ENCODE results near the gene LRRC36. TPM values are rescaled to one million over a fixed set of nuclear protein-coding genes. Genes with fewer than 3 reads are reported as not detected.

Gene LRRC36
- total and polyA plus RNA-seq, 2 of the 8 experiments (the other 6 are each of a cell fraction or from before 2014, with no cell fraction given): 0.15 TPM; not detected in 1

GRCh38 chr16:67395458-67396158, 69.0 kb downstream of the LRRC36 start:
- peaks cover 6 to 9% of the 10 kb centered on the region in 2 experiments for H4K20me1 ChIP-seq (replicated peaks in 1 of 2; ENCODE audit: control insufficient read depth in 1 of 2, insufficient read depth in 2 of 2, low read length in 2 of 2)
- no peak overlapping the region for H3K56ac ChIP-seq (replicated peaks; ENCODE audit: insufficient read length, low read depth, low read length)
- no peaks in the 10 kb centered on the region for H3K79me2 ChIP-seq (ENCODE audit: control insufficient read depth in 1 of 2, insufficient read depth in 2 of 2, low read length in 2 of 2)
- H3K27ac ChIP-seq (ENCODE audit: low read depth, low read length): no peak overlapping the region
- peak overlapping the region; percentile 66; the same call in 1 of the 2 replicates for H3K18ac ChIP-seq (ENCODE audit: extremely low read depth, low read length)
- no peaks in the 10 kb centered on the region; the same call in 1 of the 2 replicates for H3K23me2 ChIP-seq (ENCODE audit: low read depth, low read length)
- POLR2A ChIA-PET (ENCODE audit: partially characterized antibody): interaction anchor here (0.7 to 2.1 kb wide), 6 partner anchors 8 to 109 kb away, joined by 3 to 8 read pairs (median 4); no protein-coding TSS in a partner anchor
- 0 out of 7 replicates have a peak overlapping the region, but pooled peaks of 2 of the 4 experiments have one; percentile 4 to 9 for H3K9ac ChIP-seq (replicated peaks in 1 of 4; ENCODE audit: extremely low read depth in 1 of 4, low read depth in 3 of 4, low read length in 3 of 4)
- no peak for FAIRE-seq
- H3K36me3 ChIP-seq (ENCODE audit: control insufficient read depth in 2 of 4, insufficient read depth in 4 of 4, low read length in 3 of 4): no peaks in the 10 kb centered on the region
- peak overlapping the region; percentile 56; the same call in 1 of the 2 replicates for H2BK12ac ChIP-seq (ENCODE audit: low read depth, low read length)
- H2AFZ ChIP-seq (ENCODE audit: low read length): no peak overlapping the region; the same call in 1 of the 2 replicates
- no peak overlapping the region; the same call in 1 of the 2 replicates for H2BK5ac ChIP-seq (ENCODE audit: low read depth, low read length)
- no peak overlapping the region for H2AK5ac ChIP-seq (ENCODE audit: low read depth, low read length)
- peak overlapping the region; percentile 53 to 60 for H3K4me2 ChIP-seq (ENCODE audit: insufficient read depth in 1 of 2, low read depth in 2 of 2, low read length in 2 of 2)
- no peak overlapping the region for H3K23ac ChIP-seq (ENCODE audit: insufficient read length)
- H3K4ac ChIP-seq (replicated peaks; ENCODE audit: insufficient read length, low read depth, low read length): peak overlapping the region; percentile 82
- H3K9me3 ChIP-seq (ENCODE audit: insufficient read depth in 2 of 2, low read depth in 1 of 2, low read length in 1 of 2): no peaks in the 10 kb centered on the region
- peaks cover 0 to 39% (median 27%) of the 10 kb centered on the region in 4 experiments; a peak in 6 of 7 replicates for H3K4me1 ChIP-seq (replicated peaks in 1 of 4; ENCODE audit: control insufficient read depth in 3 of 4, insufficient read depth in 4 of 4, low read length in 3 of 4)
- H4K8ac ChIP-seq (ENCODE audit: extremely low read depth, insufficient read depth, low read length): peak overlapping the region; percentile 39
- H4K91ac ChIP-seq (replicated peaks; ENCODE audit: insufficient read length, low read length): peak overlapping the region; percentile 12
- no peak overlapping the region for H3K14ac ChIP-seq (ENCODE audit: insufficient read length)
- H2BK120ac ChIP-seq (replicated peaks; ENCODE audit: low read depth, low read length): no peak overlapping the region
- no peak overlapping the region for H4K5ac ChIP-seq (ENCODE audit: insufficient read length, low read depth, low read length)
- H2BK20ac ChIP-seq (ENCODE audit: low read length): peak overlapping the region; percentile 93
- WGBS, 2 experiments (ENCODE audit: extremely low coverage in 1 of 2, insufficient coverage in 1 of 2, insufficient read length in 1 of 2, insufficient replicate concordance in 2 of 2, low coverage in 1 of 2, low lambda C conversion rate in 2 of 2, missing lambda C conversion rate in 1 of 2): 55% methylated on average over 13 of the region's 13 CpGs; no CpG with 5 or more reads in 1 of the 2 experiments
- H3K79me1 ChIP-seq (ENCODE audit: low read depth, low read length): no peaks in the 10 kb centered on the region
- peak overlapping the region; percentile 53; the same call in 1 of the 2 replicates for H2BK15ac ChIP-seq (ENCODE audit: low read length)
- peak overlapping the region in 3 of 4 experiments; percentile 10 to 49 (median 11); a peak in 4 of 8 replicates for H3K4me3 ChIP-seq (ENCODE audit: extremely low read depth in 1 of 4, insufficient read depth in 2 of 4, low read depth in 3 of 4, low read length in 4 of 4)
- CTCF ChIA-PET (ENCODE audit: partially characterized antibody): interaction anchor here (1.1 to 32.4 kb wide), 9 partner anchors 7 to 110 kb away, joined by 3 to 476 read pairs (median 5); partner anchors contain the start of gene ZDHHC1
- H3K27me3 ChIP-seq (replicated peaks in 1 of 4; ENCODE audit: control insufficient read depth in 3 of 4, extremely low read depth in 1 of 4, insufficient read depth in 3 of 4, low read length in 3 of 4): peaks cover 24 to 57% (median 46%) of the 10 kb centered on the region in 4 experiments
- no peak for DNase-seq (ENCODE audit: low read depth in 1 of 2, low spot score in 2 of 2)
- no peak for TF ChIP-seq CREB1 (IDR thresholded peaks at IDR 0.05)
- no peak for TF ChIP-seq POLR2AphosphoS5 (IDR thresholded peaks at IDR 0.05; ENCODE audit: low read depth, low read length)
- TF ChIP-seq SP1 (IDR thresholded peaks at IDR 0.05; ENCODE audit: low read depth, low read length): no peak
- TF ChIP-seq NANOG (IDR thresholded peaks at IDR 0.05; ENCODE audit: insufficient read depth, low read depth, low read length, poor library complexity, severe bottlenecking): no peak
- no peak for TF ChIP-seq RFX5 (IDR thresholded peaks at IDR 0.05; ENCODE audit: borderline replicate concordance, low read depth, low read length)
- TF ChIP-seq MAFK (IDR thresholded peaks at IDR 0.05; ENCODE audit: low read depth, low read length): no peak
- TF ChIP-seq KDM4A (IDR thresholded peaks at IDR 0.05; ENCODE audit: low read depth, low read length, severe bottlenecking): no peak
- TF ChIP-seq ATF3 (IDR thresholded peaks at IDR 0.05; ENCODE audit: insufficient read depth, low read depth, low read length): no peak
- no peak for TF ChIP-seq CHD2 (IDR thresholded peaks at IDR 0.05; ENCODE audit: low read length)
- TF ChIP-seq RXRA (IDR thresholded peaks at IDR 0.05; ENCODE audit: insufficient read depth, low read depth, low read length): no peak
- no peak for TF ChIP-seq SIN3A (conservative IDR thresholded peaks at IDR 0.05 in 1 of 2, IDR thresholded peaks at IDR 0.05 in 1 of 2; ENCODE audit: low read depth in 1 of 2, low read length in 2 of 2)
